ENCODE results near the gene NR3C2. TPM values are rescaled to one million over a fixed set of nuclear protein-coding genes. Genes with fewer than 3 reads are reported as not detected.
A peak's percentile ranks its signal among the peaks of the same experiment; 100 is the strongest.

The NR3C2 gene
- polyA plus RNA-seq, 3 donors: 0.09 to 0.27 (median 0.20) TPM

DNA sequence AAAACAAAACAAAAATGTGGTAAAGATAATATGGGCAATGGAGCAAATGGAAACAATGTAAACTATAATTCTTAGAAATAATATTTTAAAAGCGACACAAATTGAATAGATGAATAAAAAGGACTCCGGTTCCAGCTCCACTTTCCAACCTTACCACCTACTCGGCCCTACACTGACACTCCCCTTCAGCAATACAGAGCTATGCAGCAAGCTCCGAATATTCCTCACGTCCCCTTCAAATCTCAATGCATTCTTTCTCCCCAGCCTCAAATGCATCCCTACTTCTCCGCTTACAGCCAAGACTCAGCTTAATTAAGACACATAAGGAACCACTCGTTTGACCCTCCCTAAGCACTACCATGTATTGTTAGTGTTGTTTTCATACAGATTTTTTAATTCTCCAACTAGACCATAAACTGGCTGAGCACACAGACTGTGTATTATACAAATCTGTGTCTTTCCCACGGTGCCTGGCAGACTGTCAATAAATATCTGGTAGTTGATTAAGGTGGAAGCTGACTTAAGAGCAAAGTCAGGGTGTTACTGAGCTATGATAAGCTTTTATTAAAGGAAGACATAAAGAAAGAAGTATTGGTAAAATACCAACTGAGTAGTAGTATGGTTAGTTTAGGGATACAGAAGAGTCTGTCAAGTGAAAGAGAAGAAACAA, 219.1 kb downstream of the NR3C2 start:
- no peak overlapping the region for H2AFZ ChIP-seq (ENCODE audit: insufficient read depth, low read depth, low read length, poor library complexity, severe bottlenecking)
- no peaks in the 10 kb centered on the region for H3K27me3 ChIP-seq (ENCODE audit: control insufficient read depth in 2 of 2, insufficient read depth in 2 of 2, low read length in 2 of 2)
- Mint-ChIP-seq H3K4me3 (no peak overlapping the region), H3K4me1 (no peaks in the 10 kb centered on the region), H3K27ac (no peak overlapping the region), H3K9me3 (peaks cover 0 to 2% (median 0%) of the 10 kb centered on the region in 7 donors), H3K27me3 (ENCODE audit: low read depth in 3 of 3) (no peaks in the 10 kb centered on the region), H3K36me3 (no peaks in the 10 kb centered on the region)
- TF ChIP-seq, protein P1, sequence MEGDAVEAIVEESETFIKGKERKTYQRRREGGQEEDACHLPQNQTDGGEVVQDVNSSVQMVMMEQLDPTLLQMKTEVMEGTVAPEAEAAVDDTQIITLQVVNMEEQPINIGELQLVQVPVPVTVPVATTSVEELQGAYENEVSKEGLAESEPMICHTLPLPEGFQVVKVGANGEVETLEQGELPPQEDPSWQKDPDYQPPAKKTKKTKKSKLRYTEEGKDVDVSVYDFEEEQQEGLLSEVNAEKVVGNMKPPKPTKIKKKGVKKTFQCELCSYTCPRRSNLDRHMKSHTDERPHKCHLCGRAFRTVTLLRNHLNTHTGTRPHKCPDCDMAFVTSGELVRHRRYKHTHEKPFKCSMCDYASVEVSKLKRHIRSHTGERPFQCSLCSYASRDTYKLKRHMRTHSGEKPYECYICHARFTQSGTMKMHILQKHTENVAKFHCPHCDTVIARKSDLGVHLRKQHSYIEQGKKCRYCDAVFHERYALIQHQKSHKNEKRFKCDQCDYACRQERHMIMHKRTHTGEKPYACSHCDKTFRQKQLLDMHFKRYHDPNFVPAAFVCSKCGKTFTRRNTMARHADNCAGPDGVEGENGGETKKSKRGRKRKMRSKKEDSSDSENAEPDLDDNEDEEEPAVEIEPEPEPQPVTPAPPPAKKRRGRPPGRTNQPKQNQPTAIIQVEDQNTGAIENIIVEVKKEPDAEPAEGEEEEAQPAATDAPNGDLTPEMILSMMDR (IDR thresholded peaks at IDR 0.05): no peak
- intact Hi-C loops (cut with micrococcal nuclease): no loop called here
- H3K4me1 ChIP-seq (ENCODE audit: control insufficient read depth in 1 of 2, insufficient read depth in 2 of 2, low read length in 2 of 2): no peaks in the 10 kb centered on the region
- H3K4me2 ChIP-seq (replicated peaks; ENCODE audit: extremely low read depth, low read length, poor library complexity, severe bottlenecking): no peak overlapping the region
- DNase-seq: no peak
- no peaks in the 10 kb centered on the region for H3K79me2 ChIP-seq (ENCODE audit: insufficient read depth, low read length)
- H3K36me3 ChIP-seq (replicated peaks in 1 of 2; ENCODE audit: control insufficient read depth in 1 of 2, insufficient read depth in 2 of 2, low read length in 2 of 2): no peaks in the 10 kb centered on the region
- H3K4me3 ChIP-seq (replicated peaks in 1 of 3; ENCODE audit: low read depth in 2 of 3, low read length in 3 of 3): no peak overlapping the region
- no peaks in the 10 kb centered on the region for H3K9me3 ChIP-seq (replicated peaks in 1 of 2; ENCODE audit: control insufficient read depth in 1 of 2, insufficient read depth in 1 of 2, low read length in 2 of 2)
- no peaks in the 10 kb centered on the region for H4K20me1 ChIP-seq (ENCODE audit: insufficient read depth, low read length)
- H3K9ac ChIP-seq (ENCODE audit: insufficient read depth, low read length, poor library complexity, severe bottlenecking): no peak overlapping the region
- WGBS (ENCODE audit: insufficient coverage): 81% methylated on average over 4 of the region's 8 CpGs
- H3K27ac ChIP-seq (ENCODE audit: low read depth in 1 of 2, low read length in 2 of 2): no peak overlapping the region

DNA sequence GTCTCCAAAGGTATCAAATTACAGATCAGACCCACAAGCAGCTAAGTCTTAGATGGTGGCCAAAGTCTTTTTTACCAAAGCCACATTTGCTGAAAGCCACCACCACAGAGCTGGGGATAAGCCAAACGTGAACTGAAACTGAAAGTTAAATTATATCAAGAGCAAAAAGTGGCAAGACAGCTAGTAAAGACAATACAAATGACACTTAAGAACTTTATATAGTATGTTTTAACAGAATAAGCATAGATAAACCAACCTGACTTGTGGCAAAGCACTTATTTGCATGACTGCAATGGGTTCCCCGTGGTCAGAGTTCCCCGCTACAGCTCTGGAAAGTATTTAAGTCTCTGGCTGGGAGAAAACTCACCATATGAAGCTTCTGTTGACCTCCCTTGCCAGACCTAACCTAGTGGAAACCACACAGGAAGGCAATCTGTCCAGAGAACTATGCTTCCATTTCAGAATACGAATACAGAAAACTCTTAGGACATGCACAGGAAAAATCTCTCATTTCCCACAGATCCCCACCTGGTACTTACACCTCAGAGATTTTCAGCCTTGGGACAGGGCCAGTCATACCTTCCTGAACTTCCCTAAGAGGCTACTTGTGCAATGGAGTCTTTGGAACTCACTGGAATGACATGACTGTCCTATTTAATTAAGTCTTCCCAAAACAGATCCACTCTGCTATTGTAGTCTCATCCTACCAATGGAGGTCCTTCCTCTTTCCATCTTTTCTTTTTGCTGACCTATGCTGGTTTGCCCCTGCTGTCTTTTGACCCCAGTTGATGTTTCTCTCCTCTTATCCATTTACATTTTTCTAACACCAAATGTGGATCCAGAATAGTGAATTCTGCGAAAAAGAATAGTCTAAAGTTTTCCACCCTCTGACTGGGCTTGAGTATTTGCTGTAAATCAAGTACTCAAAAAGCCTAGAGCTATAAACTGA, 225.1 kb downstream of the NR3C2 start:
- H3K36me3 ChIP-seq (replicated peaks in 1 of 2; ENCODE audit: control insufficient read depth in 1 of 2, insufficient read depth in 2 of 2, low read length in 2 of 2): no peaks in the 10 kb centered on the region
- peaks cover 0 to 2% (median 0%) of the 10 kb centered on the region in 7 donors for H3K9me3 Mint-ChIP-seq
- H3K4me1 ChIP-seq (ENCODE audit: control insufficient read depth in 1 of 2, insufficient read depth in 2 of 2, low read length in 2 of 2): peaks cover 0 to 3% of the 10 kb centered on the region in 2 donors
- H3K27ac ChIP-seq (ENCODE audit: low read depth in 1 of 2, low read length in 2 of 2): no peak overlapping the region
- peak overlapping the region; percentile 16 to 69 for H3K4me3 Mint-ChIP-seq
- no peaks in the 10 kb centered on the region for H3K27me3 Mint-ChIP-seq (ENCODE audit: low read depth in 3 of 3)
- peaks cover 11% of the 10 kb centered on the region for H3K4me1 Mint-ChIP-seq
- H3K36me3 Mint-ChIP-seq: no peaks in the 10 kb centered on the region
- H3K4me3 ChIP-seq (replicated peaks in 1 of 3; ENCODE audit: low read depth in 2 of 3, low read length in 3 of 3): peak overlapping the region in 2 of 3 experiments; percentile 40 to 43
- no peaks in the 10 kb centered on the region for H4K20me1 ChIP-seq (ENCODE audit: insufficient read depth, low read length)
- TF ChIP-seq, protein P1 (IDR thresholded peaks at IDR 0.05): no peak
- H3K27me3 ChIP-seq (ENCODE audit: control insufficient read depth in 2 of 2, insufficient read depth in 2 of 2, low read length in 2 of 2): no peaks in the 10 kb centered on the region
- no peaks in the 10 kb centered on the region for H3K9me3 ChIP-seq (replicated peaks in 1 of 2; ENCODE audit: control insufficient read depth in 1 of 2, insufficient read depth in 1 of 2, low read length in 2 of 2)
- DNase-seq: no peak
- peak overlapping the region; percentile 36 for H2AFZ ChIP-seq (ENCODE audit: insufficient read depth, low read depth, low read length, poor library complexity, severe bottlenecking)
- WGBS (ENCODE audit: insufficient coverage): no CpG with 5 or more reads among the region's 5 CpGs
- H3K79me2 ChIP-seq (ENCODE audit: insufficient read depth, low read length): no peaks in the 10 kb centered on the region
- H3K9ac ChIP-seq (ENCODE audit: insufficient read depth, low read length, poor library complexity, severe bottlenecking): no peak overlapping the region
- no peak overlapping the region for H3K27ac Mint-ChIP-seq
- H3K4me2 ChIP-seq (replicated peaks; ENCODE audit: extremely low read depth, low read length, poor library complexity, severe bottlenecking): peak overlapping the region; percentile 40
- intact Hi-C loops (cut with micrococcal nuclease): no loop called here
